Hippocampal formation (tissue), 2 donors: ENCODE data around the gene ARHGAP6.

ENCODE experiments used
- DNase-seq, 2 donors: peaks; one replicate each; lab custom pipeline; 2025; lab: John Stamatoyannopoulos, UW

The ARHGAP6 gene

GRCh38 chrX:11665168-11666111, at the start of gene ARHGAP6:
ARHGAP6 (minus strand) TSS chrX:11665920; CDS start chrX:11664828, 1,092 bp downstream.
- DNase-seq, result no peak

GRCh38 chrX:11704725-11705495, 39.2 kb upstream of the ARHGAP6 start:
- no peak for DNase-seq

- DNase-seq, result no peak
Observed at GRCh38 chrX:11703855-11704254, 38.1 kb upstream of the ARHGAP6 start.

DNA sequence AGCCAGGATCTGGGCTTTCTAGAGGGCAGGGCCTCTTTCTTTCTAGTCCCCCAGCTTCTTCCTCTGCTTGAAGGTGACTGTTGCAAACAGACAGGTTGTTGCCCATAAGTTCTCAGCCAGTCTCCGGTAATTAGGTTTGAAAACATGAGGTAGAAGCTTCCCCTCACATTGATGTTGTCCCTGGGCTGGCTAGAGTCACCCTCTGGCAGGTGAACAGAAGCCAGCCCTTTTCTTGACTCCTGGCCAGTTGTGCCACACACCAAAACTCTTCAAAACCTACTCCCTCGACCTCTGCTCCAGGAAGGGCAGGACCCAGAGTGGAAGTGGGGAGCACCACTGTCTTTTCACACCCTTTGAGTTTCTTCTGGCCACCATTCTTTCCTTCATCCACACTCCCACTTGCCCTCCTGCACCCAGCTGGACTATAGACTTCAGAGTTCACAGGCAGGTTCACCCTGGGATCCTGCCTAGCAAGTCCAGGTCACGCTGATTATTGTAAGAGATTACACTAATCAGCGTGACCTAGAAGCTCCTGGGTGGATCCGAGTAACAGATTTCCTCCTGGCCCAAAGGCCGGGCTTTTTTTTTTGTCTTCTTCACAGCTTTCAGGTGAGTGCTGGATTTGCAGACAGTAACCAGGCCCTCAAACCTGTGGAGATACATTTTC, 37.4 kb upstream of the ARHGAP6 start:
- DNase-seq, result no peak

- no peak for DNase-seq
Observed at GRCh38 chrX:11702420-11702819, 36.7 kb upstream of the ARHGAP6 start.

GRCh38 chrX:11698702-11699101, 33.0 kb upstream of the ARHGAP6 start:
- no peak for DNase-seq

DNA sequence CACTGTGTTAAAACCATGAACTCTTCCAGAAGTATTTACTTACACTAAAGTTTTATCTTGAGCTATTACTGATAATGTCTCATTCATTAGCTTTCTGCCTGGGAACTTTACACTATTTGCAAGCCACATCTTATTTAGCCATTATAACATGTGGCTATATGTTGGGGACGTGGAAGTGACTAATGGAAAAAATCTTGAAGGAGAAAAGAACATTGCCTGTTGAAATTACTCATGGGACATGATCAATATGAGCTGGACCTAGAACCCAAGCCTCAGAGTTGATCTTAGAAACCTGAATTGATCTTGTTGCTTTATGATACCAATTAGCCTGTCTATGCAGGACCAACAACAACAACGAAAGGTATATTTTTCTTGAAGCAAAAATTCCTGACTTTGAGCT, 22.5 kb upstream of the ARHGAP6 start:
- DNase-seq, result no peak

DNA sequence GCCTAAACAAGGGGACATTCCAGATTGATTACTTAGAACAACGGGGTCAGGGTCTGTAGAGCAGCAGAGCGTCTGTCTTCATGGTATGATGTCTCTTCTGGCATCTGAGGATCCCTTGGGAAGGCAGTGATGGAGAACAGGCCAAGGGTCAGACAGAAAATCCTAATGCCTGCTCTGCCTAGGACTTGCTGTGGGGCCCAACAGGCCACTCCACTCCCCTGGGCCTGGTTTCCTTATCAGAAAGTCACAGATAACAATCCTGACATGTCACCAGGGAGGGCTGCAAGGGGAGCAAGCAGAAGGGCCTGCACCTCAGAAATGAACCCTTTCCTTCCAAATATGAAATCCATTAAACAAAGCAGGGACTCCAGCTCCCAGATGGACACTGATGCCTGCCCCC, 21.4 kb upstream of the ARHGAP6 start:
- DNase-seq, result no peak

GRCh38 chrX:11683057-11683456, 17.3 kb upstream of the ARHGAP6 start:
- no peak for DNase-seq

GRCh38 chrX:11678158-11678557, 12.4 kb upstream of the ARHGAP6 start:
- no peak for DNase-seq

DNA sequence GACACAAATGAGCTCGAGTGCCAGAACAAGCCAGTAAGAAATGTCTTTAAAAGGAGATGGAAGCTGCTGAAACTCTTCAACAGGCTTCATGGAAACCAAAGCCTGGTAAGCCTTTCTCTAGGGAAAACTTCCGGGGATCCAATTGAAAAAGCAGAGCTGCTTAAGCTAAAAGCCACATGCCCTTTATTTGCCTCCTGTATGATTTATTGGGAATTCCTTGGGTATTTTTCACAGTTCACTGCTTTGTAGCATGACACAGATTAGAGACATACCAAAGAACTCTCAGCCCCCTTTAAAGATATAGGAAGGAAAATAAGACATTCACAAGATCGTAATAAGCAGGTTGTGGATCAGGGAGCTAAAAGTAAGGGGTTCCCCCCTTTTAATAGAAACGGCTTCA, 6.5 kb upstream of the ARHGAP6 start:
- no peak for DNase-seq

GRCh38 chrX:11670316-11670715, 4.6 kb upstream of the ARHGAP6 start:
- no peak for DNase-seq

DNA sequence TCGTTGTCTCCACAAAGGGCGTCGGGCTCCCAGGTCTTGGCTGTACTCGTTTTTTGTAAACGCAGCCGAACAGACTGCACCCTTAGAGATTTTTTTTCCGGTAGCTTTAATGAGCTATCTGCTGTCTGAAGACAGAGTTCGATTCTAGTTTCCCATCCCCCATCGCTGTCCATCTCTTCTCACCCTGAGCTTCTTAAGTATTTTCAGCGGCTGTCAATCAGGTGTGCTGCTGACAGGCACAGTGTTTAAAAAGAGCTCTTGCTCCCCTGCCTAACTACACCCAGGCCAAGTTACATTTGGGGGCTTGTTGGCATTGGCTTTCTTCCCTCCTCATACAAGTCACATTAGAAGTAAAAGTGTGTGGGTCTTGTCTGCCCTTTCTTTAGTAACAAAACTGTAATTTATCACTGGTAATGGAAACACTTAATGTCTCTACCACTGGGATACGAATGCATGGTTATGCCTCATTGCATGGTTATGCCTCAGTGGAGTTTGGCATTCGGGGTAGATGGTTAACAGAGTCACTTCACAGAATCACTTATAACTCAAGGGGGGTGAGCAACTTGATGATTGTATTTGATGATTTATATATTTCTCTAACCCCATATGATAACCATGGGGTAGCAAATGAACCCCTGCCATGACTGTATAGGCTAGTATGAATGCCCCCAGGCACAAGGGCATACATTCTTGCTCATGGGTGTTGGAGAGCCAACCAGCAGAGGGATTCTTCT, 1.4 kb upstream of the ARHGAP6 start:
- no peak for DNase-seq

DNA sequence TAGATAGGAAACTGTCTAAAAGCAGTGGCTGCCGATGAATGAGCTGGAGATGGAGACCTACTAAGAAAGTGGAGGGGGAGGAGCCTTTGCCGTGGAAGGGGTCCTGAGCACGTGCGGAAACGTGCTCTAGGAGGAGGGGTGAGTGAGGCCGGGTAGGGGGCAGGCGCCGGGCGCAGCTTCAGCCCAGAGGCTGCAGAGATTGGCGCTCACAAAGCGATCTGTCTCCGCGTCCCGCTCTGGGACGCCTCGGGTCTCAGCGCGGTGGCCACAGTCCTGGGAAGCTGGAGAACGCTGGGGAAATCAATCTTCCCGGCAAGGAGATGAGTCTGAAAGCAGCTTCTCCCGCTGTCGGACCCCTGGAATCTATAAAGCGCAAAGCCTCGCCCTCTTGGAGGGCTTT, 444 bp upstream of the ARHGAP6 start:
- DNase-seq, result no peak

DNA sequence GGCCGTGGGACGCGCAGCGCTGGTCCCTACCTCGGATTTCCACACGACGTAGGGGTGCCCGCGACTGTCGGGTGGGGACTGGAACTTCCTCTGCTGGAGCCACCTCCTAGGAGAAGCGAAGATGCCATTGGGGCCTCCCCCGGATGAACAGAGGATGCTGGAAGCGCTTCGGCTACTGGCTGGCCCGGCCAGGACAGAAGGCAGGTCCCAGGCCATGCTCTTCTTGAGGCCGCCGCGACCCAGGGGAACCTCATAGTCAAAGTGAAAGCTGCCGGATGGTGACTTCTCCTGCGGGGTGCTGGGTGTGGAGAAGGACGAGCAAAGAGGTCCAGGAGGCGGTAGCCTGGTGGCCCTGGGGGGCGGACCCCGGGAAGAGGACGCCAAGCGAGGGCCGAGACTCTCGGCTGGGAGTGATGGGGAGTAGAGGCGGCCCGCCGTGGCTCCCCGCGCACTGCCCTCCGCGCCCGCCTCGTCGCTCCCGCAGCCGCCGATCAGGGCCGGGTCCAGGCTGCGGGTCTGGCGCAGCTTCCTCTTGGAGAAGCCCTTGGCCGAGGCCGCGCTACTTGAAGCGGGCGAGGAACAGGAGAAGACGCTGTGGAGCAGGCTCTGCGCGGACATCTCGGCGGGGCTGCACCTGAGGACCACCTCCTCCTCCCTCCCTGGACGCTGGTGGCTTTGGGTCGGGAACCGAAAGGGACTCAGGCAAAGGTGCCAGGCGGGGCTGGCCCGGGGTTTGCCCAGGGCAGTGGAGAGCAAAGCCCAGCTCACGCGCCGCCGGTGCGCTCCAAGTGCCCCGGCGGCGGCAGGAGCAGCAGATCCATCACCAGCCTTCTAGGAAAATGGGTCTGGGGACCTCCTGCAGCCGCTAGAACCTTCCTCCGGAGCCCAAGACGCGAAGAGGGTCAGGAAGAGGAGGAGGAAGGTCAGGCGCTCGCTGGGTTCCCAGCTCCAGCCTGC, 1.2 kb downstream of the ARHGAP6 start:
- no peak for DNase-seq

DNA sequence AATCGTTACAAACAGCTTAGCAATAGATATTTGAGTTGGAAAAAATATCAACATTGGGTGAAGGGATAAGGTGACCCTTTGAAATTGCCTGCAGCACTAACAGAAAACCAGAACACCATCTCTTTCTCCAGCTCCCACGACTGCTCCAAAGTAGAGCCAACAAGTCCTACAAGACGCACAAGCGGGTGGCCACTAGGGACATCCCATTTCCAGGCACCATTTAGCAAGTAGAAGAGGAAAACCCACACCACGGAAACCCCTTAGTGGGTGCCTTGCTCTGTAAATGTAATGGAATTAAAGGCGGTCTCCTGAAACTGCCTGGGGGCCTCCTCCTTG, 1.9 kb downstream of the ARHGAP6 start:
- DNase-seq, result no peak

DNA sequence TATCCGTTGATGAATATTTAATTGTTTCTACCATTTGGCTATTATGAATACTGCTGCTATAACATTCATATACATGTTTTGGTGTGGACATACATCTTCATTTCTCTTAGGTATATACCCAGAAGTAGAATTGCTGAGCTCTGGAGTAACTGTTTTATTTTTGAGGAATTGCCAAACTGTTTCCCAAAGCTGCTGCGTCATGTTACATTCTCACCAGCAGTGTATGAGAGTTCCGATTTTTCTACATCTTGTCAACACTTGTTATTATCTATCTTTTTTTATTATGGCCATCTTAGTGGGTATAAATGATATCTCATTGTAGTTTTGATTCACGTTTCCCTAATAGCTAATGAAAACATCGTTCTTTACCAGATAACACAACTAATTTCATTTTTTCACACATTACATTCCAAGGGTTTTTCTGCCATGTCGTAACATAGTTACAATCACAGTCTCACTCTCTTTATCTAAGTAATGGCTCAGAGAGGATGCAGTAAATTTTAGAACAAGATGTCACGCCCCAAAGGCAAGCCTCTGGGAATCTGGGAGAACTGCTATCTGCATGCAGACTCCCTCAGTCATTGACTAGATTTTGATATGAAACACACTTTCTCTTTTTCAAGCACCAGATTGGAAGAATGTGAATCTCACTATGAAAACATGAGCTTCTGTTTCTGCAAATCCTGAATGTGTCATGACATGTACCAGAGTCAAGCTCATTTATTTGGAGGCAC, 10.3 kb downstream of the ARHGAP6 start:
- no peak for DNase-seq

GRCh38 chrX:11648705-11649519, 16.8 kb downstream of the ARHGAP6 start:
- no peak for DNase-seq

DNA sequence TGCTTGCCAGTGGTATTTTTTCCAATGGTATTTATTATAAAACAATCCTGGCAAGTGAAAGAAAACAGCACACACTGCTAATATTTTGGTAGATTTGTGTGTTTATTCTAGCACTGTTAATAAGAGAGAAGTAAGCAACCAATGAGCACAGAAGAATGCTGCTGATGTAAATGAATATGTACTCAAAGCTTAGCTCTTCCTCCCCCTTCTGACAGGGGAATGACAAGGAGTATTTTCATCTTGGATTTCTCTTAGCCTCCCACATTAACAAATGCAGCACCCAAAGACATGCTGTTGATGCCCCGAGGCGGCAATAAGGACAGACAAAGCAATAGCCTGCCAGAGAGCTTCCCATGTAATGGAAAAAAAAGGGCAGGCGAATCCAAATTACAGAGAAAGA, 18.6 kb downstream of the ARHGAP6 start:
- no peak for DNase-seq
